ENCODE results near the gene INSR.

GRCh38 chr19:7202888-7203287 lies 91.3 kb downstream of the INSR start:
- no peak for TF ChIP-seq CTCF (IDR thresholded peaks at IDR 0.05; ENCODE audit: low read depth, low read length)
- TF ChIP-seq EZH2phosphoT487 (IDR thresholded peaks at IDR 0.05; ENCODE audit: low read depth) = no peak
